HT-29 (cell line): Measurements from ENCODE around the gene ZFP36L2. TPM values are rescaled to one million over a fixed set of nuclear protein-coding genes. Genes with fewer than 3 reads are reported as not detected.
A peak's percentile ranks its signal among the peaks of the same experiment; 100 is the strongest.

Experiments
- DNase-seq: peaks from one replicate; pipeline ENCODE4 v3.0.0-alpha.2; 2015; ENCODE audit warnings: low spot score
- total RNA-seq: library from RNA; depleted of rRNA; stranded (reverse); fragments of >200 nt; shearing (Covaris generic); gene quantifications from 2 replicates; pipeline ENCODE4 v1.2.3, GENCODE V29; 2014

Gene ZFP36L2
- total RNA-seq, 1 experiment from 2014 or later = 20.5 TPM

GRCh38 chr2:43246641-43247040, 20.2 kb upstream of the ZFP36L2 start:
- DNase-seq = no peak

GRCh38 chr2:43241558-43241957, 15.2 kb upstream of the ZFP36L2 start:
- DNase-seq = no peak

- no peak for DNase-seq
Observed at GRCh38 chr2:43240766-43241150, 14.4 kb upstream of the ZFP36L2 start.

GRCh38 chr2:43239981-43240765, 13.8 kb upstream of the ZFP36L2 start:
- DNase-seq = no peak

- DNase-seq = no peak
Observed at GRCh38 chr2:43238813-43239212, 12.4 kb upstream of the ZFP36L2 start.

GRCh38 chr2:43238176-43238575, 11.8 kb upstream of the ZFP36L2 start:
- DNase-seq = no peak

- no peak for DNase-seq
Observed at GRCh38 chr2:43233218-43234212, 7.1 kb upstream of the ZFP36L2 start.

GRCh38 chr2:43230951-43231827, 4.8 kb upstream of the ZFP36L2 start:
- DNase-seq = no peak

- peak; percentile 40 for DNase-seq
Observed at GRCh38 chr2:43230351-43230885, 4.0 kb upstream of the ZFP36L2 start.

GRCh38 chr2:43228756-43229659, 2.6 kb upstream of the ZFP36L2 start:
- DNase-seq = no peak

GRCh38 chr2:43228321-43228751, 1.9 kb upstream of the ZFP36L2 start:
- DNase-seq = no peak

GRCh38 chr2:43227830-43228281, 1.4 kb upstream of the ZFP36L2 start:
- DNase-seq = no peak

GRCh38 chr2:43226955-43227829, 786 bp upstream of the ZFP36L2 start:
- peak; percentile 91 for DNase-seq

- no peak for DNase-seq
Observed at GRCh38 chr2:43225788-43226557, 433 bp downstream of the ZFP36L2 start.

- DNase-seq = peak; percentile 72
Observed at GRCh38 chr2:43225093-43225787, 1.2 kb downstream of the ZFP36L2 start.

- DNase-seq = no peak
Observed at GRCh38 chr2:43224571-43225092, 1.8 kb downstream of the ZFP36L2 start.

GRCh38 chr2:43224131-43224570, 2.3 kb downstream of the ZFP36L2 start:
- DNase-seq = peak; percentile 73
